ENCODE measurements around the gene METRNL.

The METRNL gene

DNA sequence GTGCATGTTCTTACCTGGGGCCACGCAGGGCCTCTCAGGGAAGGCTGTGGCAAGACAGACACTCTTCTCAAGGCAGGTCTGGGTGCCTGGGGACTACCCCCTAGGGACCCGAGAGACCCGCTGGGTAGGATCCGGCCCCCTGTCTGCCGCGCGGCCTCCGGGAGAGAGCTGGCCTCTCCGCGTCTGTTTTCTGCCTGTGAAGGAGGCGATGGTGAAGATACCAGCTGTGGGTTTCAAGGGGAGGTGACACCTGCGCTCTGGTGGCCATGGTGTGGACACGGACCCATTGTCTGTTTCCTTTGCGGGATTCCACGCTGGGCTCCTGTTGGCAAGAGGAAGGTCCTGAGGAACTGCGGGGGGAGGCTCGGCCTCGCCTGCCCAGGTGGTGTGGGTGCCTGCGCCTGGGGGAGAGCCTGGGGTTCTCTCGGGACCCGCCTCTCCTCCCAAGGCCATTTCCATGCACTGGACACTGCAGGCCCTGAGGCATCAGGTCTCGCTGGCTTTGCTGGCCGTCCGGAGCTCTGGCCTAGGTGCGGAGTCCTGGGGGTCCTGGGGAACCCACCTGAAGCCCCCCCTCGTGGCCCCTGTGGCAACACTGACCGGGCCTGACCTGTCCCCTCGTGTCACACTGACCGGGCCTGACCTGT lies 12.2 kb upstream of the METRNL start:
- no peak for DNase-seq (ENCODE audit: extremely low spot score)
- POLR2A ChIA-PET: no interaction called here
- TF ChIP-seq FOXK2 (IDR thresholded peaks at IDR 0.05) (no peak), BHLHE40 (IDR thresholded peaks at IDR 0.05; ENCODE audit: borderline replicate concordance) (no peak), FOXM1 (IDR thresholded peaks at IDR 0.05; ENCODE audit: borderline replicate concordance) (no peak), NFRKB (IDR thresholded peaks at IDR 0.05) (no peak), SP1 (IDR thresholded peaks at IDR 0.05) (no peak), CTBP1 (IDR thresholded peaks at IDR 0.05; ENCODE audit: borderline replicate concordance) (no peak), HDGF (IDR thresholded peaks at IDR 0.05; ENCODE audit: borderline replicate concordance) (no peak), L3MBTL2 (conservative IDR thresholded peaks at IDR 0.05) (no peak), ZNF384 (IDR thresholded peaks at IDR 0.05) (no peak), ELF4 (IDR thresholded peaks at IDR 0.05) (no peak), LEF1 (IDR thresholded peaks at IDR 0.05; ENCODE audit: borderline replicate concordance) (no peak), TARDBP (IDR thresholded peaks at IDR 0.05) (no peak)
- CTCF ChIA-PET: no interaction called here

DNA sequence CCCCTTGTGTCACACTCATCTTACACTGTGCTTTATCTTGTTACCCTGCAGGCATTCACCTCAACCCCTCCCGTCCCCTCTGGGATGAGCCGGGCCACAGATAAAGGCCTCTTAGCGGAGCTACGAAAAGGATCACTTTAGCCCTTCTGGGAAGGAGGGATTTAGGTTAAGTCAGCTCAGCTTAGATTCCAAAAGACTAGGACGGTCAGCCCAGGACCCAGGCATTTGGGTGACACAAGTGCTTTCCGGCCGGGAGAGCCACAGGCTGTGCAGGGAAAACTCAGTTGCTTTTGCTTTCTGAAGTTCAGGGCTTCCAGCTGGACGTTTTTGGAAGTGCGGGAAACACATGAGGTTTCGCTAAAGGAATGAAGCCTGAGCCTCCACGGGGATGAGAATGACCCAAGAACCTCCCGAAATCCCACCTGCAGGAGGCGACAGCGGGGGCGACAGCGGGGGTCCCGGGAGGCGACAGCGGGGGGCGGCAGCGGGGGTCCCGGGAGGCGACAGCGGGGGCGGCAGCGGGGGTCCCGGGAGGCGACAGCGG lies 11.6 kb upstream of the METRNL start:
- ChIA-PET POLR2A (no interaction called here), CTCF (no interaction called here)
- peak; percentile 46 for DNase-seq (ENCODE audit: extremely low spot score)
- TF ChIP-seq, protein P1, sequence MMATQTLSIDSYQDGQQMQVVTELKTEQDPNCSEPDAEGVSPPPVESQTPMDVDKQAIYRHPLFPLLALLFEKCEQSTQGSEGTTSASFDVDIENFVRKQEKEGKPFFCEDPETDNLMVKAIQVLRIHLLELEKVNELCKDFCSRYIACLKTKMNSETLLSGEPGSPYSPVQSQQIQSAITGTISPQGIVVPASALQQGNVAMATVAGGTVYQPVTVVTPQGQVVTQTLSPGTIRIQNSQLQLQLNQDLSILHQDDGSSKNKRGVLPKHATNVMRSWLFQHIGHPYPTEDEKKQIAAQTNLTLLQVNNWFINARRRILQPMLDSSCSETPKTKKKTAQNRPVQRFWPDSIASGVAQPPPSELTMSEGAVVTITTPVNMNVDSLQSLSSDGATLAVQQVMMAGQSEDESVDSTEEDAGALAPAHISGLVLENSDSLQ (IDR thresholded peaks at IDR 0.05): no peak
- TF ChIP-seq L3MBTL2 (conservative IDR thresholded peaks at IDR 0.05) (no peak), FOXA1 (IDR thresholded peaks at IDR 0.05) (no peak), LEF1 (IDR thresholded peaks at IDR 0.05; ENCODE audit: borderline replicate concordance) (no peak), NFRKB (IDR thresholded peaks at IDR 0.05) (no peak), HDGF (IDR thresholded peaks at IDR 0.05; ENCODE audit: borderline replicate concordance) (no peak), ELF4 (IDR thresholded peaks at IDR 0.05) (no peak), BHLHE40 (IDR thresholded peaks at IDR 0.05; ENCODE audit: borderline replicate concordance) (no peak), ARNT (IDR thresholded peaks at IDR 0.05) (no peak), CTBP1 (IDR thresholded peaks at IDR 0.05; ENCODE audit: borderline replicate concordance) (no peak), FOXK2 (IDR thresholded peaks at IDR 0.05) (no peak), SP1 (IDR thresholded peaks at IDR 0.05) (no peak)

DNA sequence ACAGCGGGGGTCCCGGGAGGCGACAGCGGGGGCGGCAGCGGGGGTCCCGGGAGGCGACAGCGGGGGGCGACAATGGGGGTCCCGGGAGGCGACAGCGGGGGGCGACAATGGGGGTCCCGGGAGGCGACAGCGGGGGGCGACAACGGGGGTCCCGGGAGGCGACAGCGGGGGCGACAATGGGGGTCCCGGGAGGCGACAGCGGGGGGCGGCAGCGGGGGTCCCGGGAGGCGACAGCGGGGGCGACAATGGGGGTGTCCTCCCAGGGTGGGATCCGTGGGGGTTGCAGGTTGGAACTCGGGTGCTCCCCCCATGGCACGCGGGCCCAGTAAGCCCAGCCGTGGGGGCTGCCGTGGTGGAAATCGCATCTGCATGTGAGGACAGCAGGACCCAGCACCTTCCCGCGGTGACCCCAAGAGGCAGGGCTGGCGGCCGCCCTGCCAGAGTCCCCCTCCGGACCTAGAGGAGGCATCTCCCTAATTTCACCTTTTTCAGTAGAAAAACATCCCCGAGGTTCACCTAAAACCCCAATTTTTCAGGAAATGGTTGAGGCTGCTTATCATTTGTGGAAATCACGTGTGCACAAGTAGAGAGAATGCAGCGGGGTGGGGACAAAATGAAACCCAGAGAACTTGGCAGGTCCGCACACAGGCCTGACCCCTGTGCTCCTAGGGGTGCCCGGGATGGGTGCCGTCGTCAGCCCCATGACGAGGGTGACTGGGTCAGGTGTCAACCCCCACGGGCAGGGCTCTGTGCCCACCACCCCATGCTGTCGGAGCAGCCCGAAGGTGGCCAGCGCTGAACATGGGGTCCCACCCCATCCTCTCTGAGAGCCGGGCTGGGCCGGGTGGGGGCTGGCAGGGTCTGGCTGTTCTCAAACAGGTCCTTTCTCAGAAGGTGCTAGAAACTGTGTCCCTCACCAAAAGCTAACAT lies 10.5 kb upstream of the METRNL start:
- ChIA-PET POLR2A (no interaction called here), CTCF (no interaction called here)
- no peak for TF ChIP-seq FOXM1 (IDR thresholded peaks at IDR 0.05; ENCODE audit: borderline replicate concordance)
- no peak for TF ChIP-seq LEF1 (IDR thresholded peaks at IDR 0.05; ENCODE audit: borderline replicate concordance)
- no peak for TF ChIP-seq SP1 (IDR thresholded peaks at IDR 0.05)
- no peak for TF ChIP-seq NFRKB (IDR thresholded peaks at IDR 0.05)
- no peak for TF ChIP-seq CTBP1 (IDR thresholded peaks at IDR 0.05; ENCODE audit: borderline replicate concordance)
- TF ChIP-seq L3MBTL2 (conservative IDR thresholded peaks at IDR 0.05): no peak
- no peak for TF ChIP-seq SUZ12 (IDR thresholded peaks at IDR 0.05)
- no peak for TF ChIP-seq FOXA1 (IDR thresholded peaks at IDR 0.05)
- TF ChIP-seq TARDBP (IDR thresholded peaks at IDR 0.05): no peak
- TF ChIP-seq ZNF384 (IDR thresholded peaks at IDR 0.05): no peak
- TF ChIP-seq BHLHE40 (IDR thresholded peaks at IDR 0.05; ENCODE audit: borderline replicate concordance): no peak
- no peak for TF ChIP-seq ARNT (IDR thresholded peaks at IDR 0.05)
- TF ChIP-seq HDGF (IDR thresholded peaks at IDR 0.05; ENCODE audit: borderline replicate concordance): no peak
- no peak for TF ChIP-seq ELF4 (IDR thresholded peaks at IDR 0.05)
- no peak for TF ChIP-seq FOXK2 (IDR thresholded peaks at IDR 0.05)
- TF ChIP-seq, protein P1 (IDR thresholded peaks at IDR 0.05): no peak
- no peak for DNase-seq (ENCODE audit: extremely low spot score)

DNA sequence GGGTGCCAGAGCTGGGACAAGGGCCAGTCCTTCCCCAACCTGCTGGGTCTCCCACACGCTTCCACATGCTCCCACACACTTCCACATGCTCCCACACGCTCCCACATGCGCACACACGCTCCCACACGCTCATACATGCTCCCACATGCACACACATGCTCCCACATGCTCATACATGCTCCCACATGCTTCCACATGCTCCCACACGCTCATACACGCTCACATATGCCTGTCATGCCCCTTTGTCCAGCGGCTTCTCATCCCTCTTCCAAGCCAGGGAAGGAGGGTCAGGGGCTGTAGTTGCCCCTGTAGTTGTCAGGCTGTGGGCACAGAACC lies 9.9 kb upstream of the METRNL start:
- DNase-seq (ENCODE audit: extremely low spot score): no peak
- TF ChIP-seq ZNF384 (IDR thresholded peaks at IDR 0.05) (no peak), CTBP1 (IDR thresholded peaks at IDR 0.05; ENCODE audit: borderline replicate concordance) (no peak), LEF1 (IDR thresholded peaks at IDR 0.05; ENCODE audit: borderline replicate concordance) (no peak), L3MBTL2 (conservative IDR thresholded peaks at IDR 0.05) (no peak), BHLHE40 (IDR thresholded peaks at IDR 0.05; ENCODE audit: borderline replicate concordance) (no peak)
- TF ChIP-seq, protein P1 (IDR thresholded peaks at IDR 0.05): no peak
- CTCF ChIA-PET: no interaction called here
- POLR2A ChIA-PET: no interaction called here

DNA sequence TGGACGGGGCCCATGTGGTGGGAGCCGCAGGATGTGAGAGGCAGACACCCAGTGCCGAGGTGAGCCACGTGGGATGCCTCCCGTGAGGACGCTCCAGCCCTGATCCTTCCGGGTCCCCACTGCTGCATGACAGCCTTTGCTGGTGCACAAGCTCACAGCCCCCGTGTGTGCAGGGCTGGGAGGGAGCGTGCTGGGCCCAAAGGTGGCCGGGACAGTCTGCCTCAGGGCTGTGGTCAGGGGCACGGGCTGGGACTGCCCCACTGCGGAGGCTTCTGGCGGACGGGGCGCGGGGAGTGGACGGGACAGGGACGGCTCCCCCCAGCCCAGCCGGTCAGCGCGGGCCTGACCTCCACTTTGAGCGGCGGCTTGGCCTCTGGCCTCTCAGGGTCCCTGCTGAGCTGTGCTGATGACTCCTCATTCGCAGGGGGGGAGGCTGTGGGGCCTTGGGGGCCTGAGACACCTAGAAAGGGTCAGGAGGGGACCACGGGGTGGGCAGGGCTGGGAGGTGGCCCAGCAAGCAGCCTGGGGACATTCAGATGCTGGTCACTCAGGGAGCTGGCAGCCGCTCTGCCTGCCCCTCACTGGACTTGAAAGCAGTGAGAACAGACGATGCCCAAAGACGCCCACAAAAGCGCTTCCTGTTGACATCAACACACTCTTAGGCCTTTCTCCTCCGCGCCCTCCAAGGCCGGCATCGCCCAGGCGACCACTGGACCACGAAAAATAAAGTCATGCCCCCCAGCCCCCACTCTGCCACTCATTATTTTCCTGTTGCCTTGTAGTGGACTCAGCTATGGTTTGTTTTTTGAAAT lies 9.3 kb upstream of the METRNL start:
- no peak for DNase-seq (ENCODE audit: extremely low spot score)
- CTCF ChIA-PET: no interaction called here
- POLR2A ChIA-PET: no interaction called here
- TF ChIP-seq FOXK2 (IDR thresholded peaks at IDR 0.05) (no peak), BHLHE40 (IDR thresholded peaks at IDR 0.05; ENCODE audit: borderline replicate concordance) (no peak)
